H1 (cell line): ENCODE results near the gene STX7.

ENCODE experiments used
- BRCA1 ChIP-seq: IDR thresholded peaks from 2 replicates; pipeline ENCODE4 v1.6.1; 2012; ENCODE audit warnings: low read depth, low read length, improper control_type of control experiment
- CHD2 ChIP-seq: IDR thresholded peaks from 2 replicates; pipeline ENCODE4 v1.6.1; 2012; ENCODE audit warnings: low read length, improper control_type of control experiment
- POLR2AphosphoS5 ChIP-seq: IDR thresholded peaks from 2 replicates; pipeline ENCODE4 v1.6.1; 2011; ENCODE audit warnings: low read depth, low read length
- RAD21 ChIP-seq, 2 experiments: IDR thresholded peaks in 1 of 2; conservative IDR thresholded peaks in 1 of 2; 2 replicates each; pipeline ENCODE4 v1.6.1; 2011; ENCODE audit warnings: low read depth in 2 of 2, low read length in 2 of 2, improper control_type of control experiment in 1 of 2, inconsistent platforms in 1 of 2, mild to moderate bottlenecking in 1 of 2, moderate library complexity in 1 of 2
- SUZ12 ChIP-seq: fragments of 200-600 bp; sonication (generic); IDR thresholded peaks from 2 replicates; pipeline ENCODE4 v1.6.1; 2012; ENCODE audit warnings: mild to moderate bottlenecking, inconsistent platforms, low read length, moderate library complexity, mixed read lengths

DNA sequence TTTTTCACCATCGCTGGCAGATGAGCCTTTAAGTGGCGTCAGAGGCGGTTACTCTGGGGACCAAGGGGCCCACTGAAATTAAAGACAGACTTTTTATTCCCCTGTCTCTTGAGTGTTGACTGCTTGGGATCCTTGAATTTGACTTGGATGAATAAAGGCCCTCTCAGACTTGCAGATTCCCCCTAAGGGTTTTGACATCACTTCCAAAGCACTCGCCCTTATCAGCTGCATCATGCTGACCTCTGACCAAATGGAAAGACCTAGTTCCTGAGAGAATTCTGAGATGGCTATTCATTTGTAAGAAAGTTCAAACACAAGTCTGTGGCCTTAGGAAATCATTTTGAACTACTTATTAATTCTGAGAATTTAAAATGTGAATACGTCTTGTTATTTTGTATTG, 98.2 kb downstream of the STX7 start:
- no peak for TF ChIP-seq CHD2
- TF ChIP-seq POLR2AphosphoS5, result no peak
- no peak for TF ChIP-seq BRCA1
- no peak for TF ChIP-seq RAD21 (IDR thresholded peaks at IDR 0.05 in 1 of 2, conservative IDR thresholded peaks at IDR 0.05 in 1 of 2; ENCODE audit: low read depth in 2 of 2, low read length in 2 of 2)
- TF ChIP-seq SUZ12, result no peak
